Esophagus muscularis mucosa (tissue), 4 donors: ENCODE measurements around the gene TBX3. TPM values are rescaled to one million over a fixed set of nuclear protein-coding genes. Genes with fewer than 3 reads are reported as not detected.

Experiments
- DNase-seq: peaks from one replicate; pipeline ENCODE4 v3.0.0-alpha.2; 2017; ENCODE audit errors: extremely low spot score
- H3K27ac ChIP-seq, 4 donors: fragments of 200-600 bp; sonication (generic); replicated peaks in 1 of 4; 1 replicate in 3 of 4; 2 replicates in 1 of 4; pipeline ENCODE4 v1.5.1; 2016 to 2019; ENCODE audit warnings: mild to moderate bottlenecking in 1 of 4
- H3K27me3 ChIP-seq, 4 donors: fragments of 200-600 bp; sonication (generic); one replicate each; pipeline versions ENCODE4 v1.5.1 to v1.6.0; 2016 to 2019
- H3K36me3 ChIP-seq, 4 donors: fragments of 200-600 bp; sonication (generic); one replicate each; pipeline ENCODE4 v1.5.1; 2016 to 2019
- H3K4me1 ChIP-seq, 4 donors: fragments of 200-600 bp; sonication (generic); one replicate each; pipeline ENCODE4 v1.5.1; 2016 to 2019
- H3K4me3 ChIP-seq, 4 donors: fragments of 200-600 bp; sonication (generic); 1 replicate in 2 of 4; 2 replicates in 2 of 4; pipeline ENCODE4 v1.5.1; 2016 to 2019; ENCODE audit warnings: mild to moderate bottlenecking in 4 of 4, moderate library complexity in 1 of 4
- H3K9me3 ChIP-seq, 4 donors: fragments of 200-600 bp; sonication (generic); 1 replicate in 3 of 4; 2 replicates in 1 of 4; pipeline ENCODE4 v1.5.1; 2016 to 2019
- EP300 ChIP-seq: sonication (generic); formaldehyde crosslinking; IDR thresholded peaks from one replicate; pipeline ENCODE4 v1.6.1; 2017; ENCODE audit warnings: antibody characterized with exemption
- POLR2A ChIP-seq: fragments of 450-650 bp; IDR thresholded peaks from one replicate; pipeline ENCODE4 v1.6.1; 2017; ENCODE audit warnings: antibody characterized with exemption, moderate library complexity, mild to moderate bottlenecking, low read depth
- POLR2AphosphoS5 ChIP-seq, 2 donors: sonication (generic); formaldehyde crosslinking; IDR thresholded peaks; one replicate each; pipeline ENCODE4 v1.6.1; 2017; ENCODE audit warnings: antibody characterized with exemption in 2 of 2
- WGBS: methylation state at CpG from one replicate; pipeline ENCODE4 v1.1.5; 2018; 5-methylcytosine and 5-hydroxymethylcytosine counted together
- intact Hi-C: fragments of 100-400 bp; cut with DNase I; formaldehyde crosslinking; loops from one replicate; pipeline ENCODE4 v1.15.1; 2023
- total RNA-seq, 4 donors: library from RNA; depleted of rRNA; stranded (reverse); fragments of >200 nt; gene quantifications; one replicate each; pipeline versions ENCODE4 v1.1.0 to v1.2.1, GENCODE V29; 2016
- TF ChIP-seq, protein P1 (sequence below), 3 experiments: fragments of 200-600 bp in 2 of 3; fragments of 450-650 bp in 1 of 3; sonication (generic) in 2 of 3; IDR thresholded peaks; one replicate each; pipeline ENCODE4 v1.5.1; 2017 to 2019; ENCODE audit warnings: antibody characterized with exemption in 3 of 3, mild to moderate bottlenecking in 2 of 3, moderate library complexity in 1 of 3

Gene TBX3
- total RNA-seq, 4 donors from 2014 or later = 5.3 to 10.4 (median 8.6) TPM

DNA sequence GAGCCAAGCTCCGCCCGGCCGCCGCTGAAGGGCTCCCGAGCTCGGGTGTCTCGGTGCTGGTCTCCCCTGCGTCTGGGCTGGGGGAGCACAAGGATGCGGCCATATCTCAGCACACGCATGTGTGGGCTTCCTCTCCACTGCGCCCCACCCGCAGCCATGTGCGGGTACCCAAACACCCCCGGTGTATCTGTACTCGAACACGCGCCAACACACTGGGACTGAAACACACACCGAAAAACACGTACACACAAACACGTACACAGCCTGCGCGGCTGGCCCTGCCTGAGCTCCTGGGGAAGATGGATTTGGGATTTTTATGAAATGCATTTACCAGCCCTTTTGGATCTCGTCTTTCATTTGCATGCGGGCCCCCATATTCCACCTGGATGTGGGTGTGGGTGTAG is 897 bp upstream of the TBX3 start:
- WGBS = 5% methylated on average over 13 of the region's 24 CpGs
- peak overlapping the region; percentile 87 to 92 (median 90) for H3K27ac ChIP-seq
- intact Hi-C loops = no loop called here
- no peak for DNase-seq
- H3K36me3 ChIP-seq = peaks cover 0 to 7% (median 0%) of the 10 kb centered on the region in 4 donors
- H3K9me3 ChIP-seq = no peaks in the 10 kb centered on the region
- H3K4me1 ChIP-seq = peaks cover 0 to 47% (median 36%) of the 10 kb centered on the region in 4 donors
- H3K27me3 ChIP-seq = peaks cover 0 to 47% (median 24%) of the 10 kb centered on the region in 4 donors
- H3K4me3 ChIP-seq = peak overlapping the region; percentile 69 to 81 (median 72)
- TF ChIP-seq POLR2AphosphoS5 (IDR thresholded peaks at IDR 0.05) (no peak), POLR2A (no peak), EP300 (no peak)
- TF ChIP-seq, protein P1, sequence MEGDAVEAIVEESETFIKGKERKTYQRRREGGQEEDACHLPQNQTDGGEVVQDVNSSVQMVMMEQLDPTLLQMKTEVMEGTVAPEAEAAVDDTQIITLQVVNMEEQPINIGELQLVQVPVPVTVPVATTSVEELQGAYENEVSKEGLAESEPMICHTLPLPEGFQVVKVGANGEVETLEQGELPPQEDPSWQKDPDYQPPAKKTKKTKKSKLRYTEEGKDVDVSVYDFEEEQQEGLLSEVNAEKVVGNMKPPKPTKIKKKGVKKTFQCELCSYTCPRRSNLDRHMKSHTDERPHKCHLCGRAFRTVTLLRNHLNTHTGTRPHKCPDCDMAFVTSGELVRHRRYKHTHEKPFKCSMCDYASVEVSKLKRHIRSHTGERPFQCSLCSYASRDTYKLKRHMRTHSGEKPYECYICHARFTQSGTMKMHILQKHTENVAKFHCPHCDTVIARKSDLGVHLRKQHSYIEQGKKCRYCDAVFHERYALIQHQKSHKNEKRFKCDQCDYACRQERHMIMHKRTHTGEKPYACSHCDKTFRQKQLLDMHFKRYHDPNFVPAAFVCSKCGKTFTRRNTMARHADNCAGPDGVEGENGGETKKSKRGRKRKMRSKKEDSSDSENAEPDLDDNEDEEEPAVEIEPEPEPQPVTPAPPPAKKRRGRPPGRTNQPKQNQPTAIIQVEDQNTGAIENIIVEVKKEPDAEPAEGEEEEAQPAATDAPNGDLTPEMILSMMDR (IDR thresholded peaks at IDR 0.05) = no peak

DNA sequence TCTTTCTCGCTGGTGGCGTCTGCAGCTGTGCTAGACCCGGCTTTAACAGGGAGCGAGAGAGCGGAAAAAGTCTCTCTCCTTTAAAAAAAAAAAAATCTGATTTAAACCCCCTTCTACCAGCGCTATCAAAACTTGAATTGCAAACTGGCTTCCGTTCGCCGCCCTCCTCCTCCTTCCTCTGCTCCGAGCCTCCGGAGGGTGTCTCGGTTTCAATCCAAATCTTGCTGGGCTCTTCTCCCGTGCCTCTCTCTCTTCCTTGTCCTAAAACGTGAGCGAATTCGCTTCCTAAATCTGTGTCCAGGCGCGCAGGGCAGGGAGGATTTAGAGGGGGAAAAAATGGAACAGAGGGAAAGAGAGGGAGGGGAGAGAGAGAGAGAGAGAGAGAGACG is 272 bp downstream of the TBX3 start:
- WGBS = under 1% methylated on average over 19 of the region's 19 CpGs
- no peak for DNase-seq

DNA sequence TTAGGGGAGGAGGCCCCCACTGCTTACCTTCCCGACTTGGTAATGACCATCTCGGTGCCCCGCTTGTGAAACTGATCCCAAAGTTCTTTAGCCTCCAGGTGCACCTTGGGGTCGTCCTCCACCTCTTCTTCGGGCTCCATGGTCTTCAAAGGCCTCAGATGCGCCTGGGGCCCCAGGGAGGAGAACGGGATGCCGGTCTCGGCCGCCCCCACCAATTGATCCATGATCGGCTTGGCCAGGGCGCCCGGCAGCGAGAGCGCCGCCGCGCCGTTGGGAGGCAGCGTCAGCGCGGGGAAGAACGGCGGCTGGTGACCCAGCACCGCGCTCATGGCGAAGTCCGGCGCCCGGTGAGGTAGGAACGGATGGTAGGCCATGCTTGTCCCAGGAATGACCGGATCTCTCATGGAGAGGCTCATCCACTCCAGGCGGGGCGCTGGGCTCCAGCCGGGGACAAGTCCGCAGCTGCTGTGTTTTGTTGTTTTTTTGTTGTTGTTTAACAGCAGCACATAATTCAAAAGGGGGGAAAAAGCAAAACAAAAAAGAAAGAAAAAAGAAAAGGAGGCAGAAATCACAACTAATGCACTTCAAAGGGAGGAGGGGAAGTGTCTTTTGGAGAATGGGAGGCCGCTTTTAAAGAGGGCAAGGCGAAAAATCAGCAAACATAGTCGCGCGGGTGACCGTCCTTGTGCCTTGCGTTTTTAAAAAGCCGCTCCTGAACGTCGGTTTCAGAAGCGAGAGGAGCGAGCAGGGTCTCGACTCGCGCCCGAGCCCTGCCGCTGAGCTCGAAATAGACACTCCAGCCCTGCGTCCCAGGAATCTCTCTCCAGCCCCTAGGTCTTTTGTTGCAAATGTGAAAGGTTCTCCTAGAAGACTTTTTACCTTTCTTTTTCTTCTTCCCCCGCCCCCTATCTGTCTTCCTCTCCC is 928 bp downstream of the TBX3 start:
- H3K9me3 ChIP-seq = no peaks in the 10 kb centered on the region
- no peak for DNase-seq
- peaks cover 0 to 50% (median 39%) of the 10 kb centered on the region in 4 donors for H3K4me1 ChIP-seq
- WGBS = 5% methylated on average over 33 of the region's 56 CpGs
- peak in 1 of 2 donors; percentile 36 for TF ChIP-seq POLR2AphosphoS5 (IDR thresholded peaks at IDR 0.05)
- TF ChIP-seq, protein P1 (IDR thresholded peaks at IDR 0.05) = peak in 1 of 3 experiments; percentile 22
- no peak for TF ChIP-seq EP300
- peaks cover 0 to 29% (median 19%) of the 10 kb centered on the region in 4 donors for H3K27me3 ChIP-seq
- H3K27ac ChIP-seq = peak overlapping the region; percentile 87 to 92 (median 90)
- peaks cover 0 to 25% (median 4%) of the 10 kb centered on the region in 4 donors for H3K36me3 ChIP-seq
- intact Hi-C loops = no loop called here
- peak overlapping the region; percentile 69 to 81 (median 72) for H3K4me3 ChIP-seq

More for the DNA sequence above, 272 bp downstream of the TBX3 start:
- H3K4me1 ChIP-seq = peaks cover 0 to 50% (median 38%) of the 10 kb centered on the region in 4 donors
- TF ChIP-seq, protein P1 (IDR thresholded peaks at IDR 0.05) = no peak
- no peak for TF ChIP-seq EP300
- TF ChIP-seq POLR2AphosphoS5 (IDR thresholded peaks at IDR 0.05) = no peak
- no peak for TF ChIP-seq POLR2A
- H3K27ac ChIP-seq = peak overlapping the region; percentile 87 to 92 (median 90)
- H3K9me3 ChIP-seq = no peaks in the 10 kb centered on the region
- intact Hi-C loops = no loop called here
- H3K4me3 ChIP-seq = peak overlapping the region; percentile 69 to 81 (median 72)
- peaks cover 0 to 18% (median 4%) of the 10 kb centered on the region in 4 donors for H3K36me3 ChIP-seq
- H3K27me3 ChIP-seq = peaks cover 0 to 36% (median 24%) of the 10 kb centered on the region in 4 donors

DNA sequence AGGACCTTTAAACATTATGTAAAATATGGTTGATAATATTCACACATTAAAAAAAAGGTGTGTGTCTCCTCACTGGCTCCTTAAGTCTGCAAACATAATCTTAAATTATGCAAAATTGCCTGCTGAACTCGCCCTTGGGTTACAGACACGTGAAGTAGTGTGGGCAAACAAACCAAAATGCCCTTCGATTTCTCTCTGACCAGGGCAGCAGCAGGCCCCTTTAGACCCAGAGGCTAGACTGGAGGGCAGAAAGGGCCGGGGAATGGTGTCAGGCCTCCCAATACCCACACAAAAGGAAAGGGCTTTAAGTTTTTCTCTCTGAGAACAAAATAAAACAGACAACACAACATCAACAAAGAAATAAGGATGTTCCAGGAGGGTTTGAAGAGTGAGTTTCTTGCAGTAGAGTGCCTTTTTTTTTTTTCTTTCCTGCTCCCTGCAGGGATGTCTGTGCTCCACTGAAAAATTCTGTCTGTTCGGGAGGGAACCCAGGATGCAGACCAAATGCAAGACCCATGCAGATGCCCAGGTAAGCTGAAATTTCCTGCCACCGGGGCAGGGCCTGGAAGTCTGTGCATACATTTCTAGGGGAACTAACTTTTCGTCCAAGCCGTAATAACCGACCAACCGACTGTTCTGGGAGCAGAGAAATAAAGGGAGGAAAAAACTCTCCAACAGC is 1.7 kb downstream of the TBX3 start:
- 35% methylated on average over 10 of the region's 10 CpGs for WGBS
- peaks cover 0 to 30% (median 6%) of the 10 kb centered on the region in 4 donors for H3K36me3 ChIP-seq
- peak overlapping the region; percentile 87 to 92 (median 90) for H3K27ac ChIP-seq
- peak overlapping the region; percentile 69 to 81 (median 72) for H3K4me3 ChIP-seq
- intact Hi-C loops = no loop called here
- DNase-seq = no peak
- TF ChIP-seq POLR2AphosphoS5 (IDR thresholded peaks at IDR 0.05) = no peak
- TF ChIP-seq POLR2A = no peak
- TF ChIP-seq, protein P1 (IDR thresholded peaks at IDR 0.05) = no peak
- TF ChIP-seq EP300 = no peak
- peaks cover 0 to 21% (median 13%) of the 10 kb centered on the region in 4 donors for H3K27me3 ChIP-seq
- peaks cover 0 to 50% (median 38%) of the 10 kb centered on the region in 4 donors for H3K4me1 ChIP-seq
- no peaks in the 10 kb centered on the region for H3K9me3 ChIP-seq
